HEK293T (cell line): ENCODE data around the gene ZC3H4.

Experiments
- BHLHE40 ChIP-seq: fragments of 450-650 bp; IDR thresholded peaks from 2 replicates; pipeline ENCODE4 v1.6.1; 2016; ENCODE audit warnings: mild to moderate bottlenecking, moderate library complexity, borderline replicate concordance
- CTBP1 ChIP-seq: fragments of 450-650 bp; IDR thresholded peaks from 2 replicates; pipeline ENCODE4 v1.6.1; 2016; ENCODE audit warnings: borderline replicate concordance
- ELF4 ChIP-seq: fragments of 450-650 bp; IDR thresholded peaks from 2 replicates; pipeline ENCODE4 v1.6.1; 2017; ENCODE audit warnings: antibody characterized with exemption
- FOXA1 ChIP-seq: fragments of 450-650 bp; IDR thresholded peaks from 2 replicates; pipeline ENCODE4 v1.6.1; 2016; ENCODE audit warnings: mild to moderate bottlenecking
- FOXK2 ChIP-seq: fragments of 450-650 bp; IDR thresholded peaks from 2 replicates; pipeline ENCODE4 v1.6.1; 2016; ENCODE audit warnings: mild to moderate bottlenecking
- FOXM1 ChIP-seq: fragments of 450-650 bp; IDR thresholded peaks from 2 replicates; pipeline ENCODE4 v1.6.1; 2017; ENCODE audit warnings: mild to moderate bottlenecking, borderline replicate concordance
- LEF1 ChIP-seq: fragments of 450-650 bp; IDR thresholded peaks from 2 replicates; pipeline ENCODE4 v1.6.1; 2017; ENCODE audit warnings: mild to moderate bottlenecking, borderline replicate concordance
- SP1 ChIP-seq: fragments of 450-650 bp; IDR thresholded peaks from 2 replicates; pipeline ENCODE4 v1.6.1; 2017
- SUZ12 ChIP-seq: fragments of 450-650 bp; IDR thresholded peaks from 2 replicates; pipeline ENCODE4 v1.6.1; 2016; ENCODE audit warnings: mild to moderate bottlenecking
- TARDBP ChIP-seq: fragments of 450-650 bp; IDR thresholded peaks from 2 replicates; pipeline ENCODE4 v1.6.1; 2016
- TF ChIP-seq, protein P1 (sequence below): fragments of 450-650 bp; IDR thresholded peaks from 2 replicates; pipeline ENCODE4 v1.6.1; 2016

DNA sequence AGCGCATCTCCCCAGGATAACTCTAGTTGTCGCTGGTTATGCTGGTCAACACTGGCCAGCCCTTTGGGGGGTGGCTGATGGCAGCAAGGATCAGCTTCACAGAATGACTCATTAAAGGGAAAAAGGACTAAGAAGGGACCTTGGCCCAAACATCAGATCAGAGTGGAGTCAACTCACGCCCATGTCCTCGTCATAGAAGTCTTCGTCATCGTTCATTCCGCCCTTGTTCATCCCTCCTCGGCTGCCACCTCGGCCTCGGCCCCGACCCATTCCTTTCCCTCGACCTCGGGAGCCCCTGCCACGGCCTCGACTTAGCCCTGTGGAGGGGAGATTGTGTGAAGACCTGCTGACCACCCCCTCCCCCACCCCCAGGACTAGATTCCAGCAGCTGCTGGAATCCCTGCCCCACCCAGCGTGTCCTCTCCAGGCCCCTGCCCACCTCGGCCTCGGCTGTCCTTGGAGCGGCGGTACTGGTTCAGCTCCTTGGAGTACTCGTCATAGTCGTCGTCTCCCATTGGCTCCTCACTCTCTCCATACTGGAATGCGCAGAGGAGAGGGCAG lies 28.6 kb downstream of the ZC3H4 start:
- no peak for TF ChIP-seq BHLHE40
- no peak for TF ChIP-seq TARDBP
- no peak for TF ChIP-seq FOXM1
- no peak for TF ChIP-seq SP1
- TF ChIP-seq ELF4 = no peak
- TF ChIP-seq LEF1 = no peak
- no peak for TF ChIP-seq CTBP1
- no peak for TF ChIP-seq FOXK2
- no peak for TF ChIP-seq SUZ12
- TF ChIP-seq, protein P1, sequence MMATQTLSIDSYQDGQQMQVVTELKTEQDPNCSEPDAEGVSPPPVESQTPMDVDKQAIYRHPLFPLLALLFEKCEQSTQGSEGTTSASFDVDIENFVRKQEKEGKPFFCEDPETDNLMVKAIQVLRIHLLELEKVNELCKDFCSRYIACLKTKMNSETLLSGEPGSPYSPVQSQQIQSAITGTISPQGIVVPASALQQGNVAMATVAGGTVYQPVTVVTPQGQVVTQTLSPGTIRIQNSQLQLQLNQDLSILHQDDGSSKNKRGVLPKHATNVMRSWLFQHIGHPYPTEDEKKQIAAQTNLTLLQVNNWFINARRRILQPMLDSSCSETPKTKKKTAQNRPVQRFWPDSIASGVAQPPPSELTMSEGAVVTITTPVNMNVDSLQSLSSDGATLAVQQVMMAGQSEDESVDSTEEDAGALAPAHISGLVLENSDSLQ = no peak
- TF ChIP-seq FOXA1 = no peak
